ENCODE measurements around the gene ZNF124. TPM values are rescaled to one million over a fixed set of nuclear protein-coding genes. Genes with fewer than 3 reads are reported as not detected.

The ZNF124 gene
- total RNA-seq, 1 experiment from 2014 or later: 47.5 TPM

DNA sequence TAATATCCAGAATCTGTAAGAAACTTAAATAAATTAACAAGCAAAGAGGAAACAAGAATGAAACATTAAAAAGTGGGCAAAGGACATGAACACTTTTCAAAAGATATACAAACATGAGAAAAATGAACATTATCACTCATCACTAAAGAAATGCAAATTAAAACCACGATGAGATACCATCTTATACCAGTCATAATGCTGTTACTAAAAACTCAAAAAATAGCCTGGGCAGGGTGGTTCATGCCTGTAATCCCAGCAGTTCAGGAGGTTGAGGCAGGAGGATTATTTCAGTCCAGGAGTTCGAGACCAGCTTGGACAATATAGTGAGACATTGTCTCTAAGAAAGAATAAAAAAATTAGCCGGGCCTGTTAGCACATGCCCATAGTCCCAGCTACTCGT lies 6.1 kb downstream of the ZNF124 start:
- CTCF ChIA-PET: no interaction called here
- DNase-seq: no peak
- intact Hi-C loops (cut with micrococcal nuclease; ENCODE audit: unreplicated experiment): no loop called here
- peaks cover 43% of the 10 kb centered on the region for H3K9me3 ChIP-seq
- peaks cover 51% of the 10 kb centered on the region for H3K36me3 Mint-ChIP-seq (ENCODE audit: insufficient read depth, unreplicated experiment)
- no peak overlapping the region for H3K27ac Mint-ChIP-seq (ENCODE audit: unreplicated experiment)
- no peak overlapping the region for H3K4me3 ChIP-seq (ENCODE audit: low read depth, low read length)
- H3K36me3 ChIP-seq (ENCODE audit: control insufficient read depth, insufficient read depth, low read length): peaks cover 2% of the 10 kb centered on the region
- BruUV-seq (replicated peaks): no TSS peak
- TF ChIP-seq, protein P1, sequence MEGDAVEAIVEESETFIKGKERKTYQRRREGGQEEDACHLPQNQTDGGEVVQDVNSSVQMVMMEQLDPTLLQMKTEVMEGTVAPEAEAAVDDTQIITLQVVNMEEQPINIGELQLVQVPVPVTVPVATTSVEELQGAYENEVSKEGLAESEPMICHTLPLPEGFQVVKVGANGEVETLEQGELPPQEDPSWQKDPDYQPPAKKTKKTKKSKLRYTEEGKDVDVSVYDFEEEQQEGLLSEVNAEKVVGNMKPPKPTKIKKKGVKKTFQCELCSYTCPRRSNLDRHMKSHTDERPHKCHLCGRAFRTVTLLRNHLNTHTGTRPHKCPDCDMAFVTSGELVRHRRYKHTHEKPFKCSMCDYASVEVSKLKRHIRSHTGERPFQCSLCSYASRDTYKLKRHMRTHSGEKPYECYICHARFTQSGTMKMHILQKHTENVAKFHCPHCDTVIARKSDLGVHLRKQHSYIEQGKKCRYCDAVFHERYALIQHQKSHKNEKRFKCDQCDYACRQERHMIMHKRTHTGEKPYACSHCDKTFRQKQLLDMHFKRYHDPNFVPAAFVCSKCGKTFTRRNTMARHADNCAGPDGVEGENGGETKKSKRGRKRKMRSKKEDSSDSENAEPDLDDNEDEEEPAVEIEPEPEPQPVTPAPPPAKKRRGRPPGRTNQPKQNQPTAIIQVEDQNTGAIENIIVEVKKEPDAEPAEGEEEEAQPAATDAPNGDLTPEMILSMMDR (IDR thresholded peaks at IDR 0.05; ENCODE audit: insufficient read depth in 1 of 2, low read depth in 1 of 2, low read length in 1 of 2, severe bottlenecking in 1 of 2, unreplicated experiment in 1 of 2): no peak
- H3K27me3 Mint-ChIP-seq (ENCODE audit: insufficient read depth, unreplicated experiment): no peaks in the 10 kb centered on the region
- H3K9me3 Mint-ChIP-seq (ENCODE audit: unreplicated experiment): peaks cover 57% of the 10 kb centered on the region
- H3K4me1 Mint-ChIP-seq (ENCODE audit: low read depth, unreplicated experiment): peaks cover 6% of the 10 kb centered on the region
- no peaks in the 10 kb centered on the region for H3K27me3 ChIP-seq (replicated peaks; ENCODE audit: control insufficient read depth, insufficient read depth, low read length)
- H3K4me3 Mint-ChIP-seq (ENCODE audit: unreplicated experiment): no peak overlapping the region
- POLR2A ChIA-PET: no interaction called here
- H3K4me1 ChIP-seq: no peaks in the 10 kb centered on the region

DNA sequence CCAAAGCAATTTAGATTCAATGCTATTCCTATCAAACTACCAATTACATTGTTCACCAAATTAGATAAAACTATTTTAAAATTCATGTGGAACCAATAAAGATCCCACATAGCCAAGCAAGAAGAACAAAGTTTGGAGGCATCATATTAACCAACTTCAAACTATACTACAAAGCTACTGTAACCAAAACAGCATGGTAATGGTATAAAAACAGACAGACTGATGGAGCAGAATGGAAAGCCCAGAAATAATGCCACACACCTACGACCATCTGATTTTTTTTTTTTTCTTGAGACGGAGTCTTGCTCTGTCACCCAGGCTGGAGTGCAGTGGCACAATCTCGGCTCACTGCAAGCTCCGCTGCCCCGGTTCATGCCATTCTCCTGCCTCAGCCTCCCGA lies 7.1 kb downstream of the ZNF124 start:
- Histone ChIP-seq H3K4me3 (ENCODE audit: low read depth, low read length) (no peak overlapping the region), H3K4me1 (no peaks in the 10 kb centered on the region), H3K9me3 (peaks cover 43% of the 10 kb centered on the region), H3K27me3 (replicated peaks; ENCODE audit: control insufficient read depth, insufficient read depth, low read length) (no peaks in the 10 kb centered on the region), H3K36me3 (ENCODE audit: control insufficient read depth, insufficient read depth, low read length) (peaks cover 2% of the 10 kb centered on the region)
- no peaks in the 10 kb centered on the region for H3K27me3 Mint-ChIP-seq (ENCODE audit: insufficient read depth, unreplicated experiment)
- TF ChIP-seq, protein P1 (IDR thresholded peaks at IDR 0.05; ENCODE audit: insufficient read depth in 1 of 2, low read depth in 1 of 2, low read length in 1 of 2, severe bottlenecking in 1 of 2, unreplicated experiment in 1 of 2): no peak
- POLR2A ChIA-PET: no interaction called here
- BruUV-seq (replicated peaks): no TSS peak
- CTCF ChIA-PET: no interaction called here
- H3K27ac Mint-ChIP-seq (ENCODE audit: unreplicated experiment): no peak overlapping the region
- intact Hi-C loops (cut with micrococcal nuclease; ENCODE audit: unreplicated experiment): no loop called here
- no peaks in the 10 kb centered on the region for H3K4me1 Mint-ChIP-seq (ENCODE audit: low read depth, unreplicated experiment)
- H3K9me3 Mint-ChIP-seq (ENCODE audit: unreplicated experiment): peaks cover 58% of the 10 kb centered on the region
- DNase-seq: no peak
- H3K4me3 Mint-ChIP-seq (ENCODE audit: unreplicated experiment): no peak overlapping the region
- H3K36me3 Mint-ChIP-seq (ENCODE audit: insufficient read depth, unreplicated experiment): peaks cover 60% of the 10 kb centered on the region

DNA sequence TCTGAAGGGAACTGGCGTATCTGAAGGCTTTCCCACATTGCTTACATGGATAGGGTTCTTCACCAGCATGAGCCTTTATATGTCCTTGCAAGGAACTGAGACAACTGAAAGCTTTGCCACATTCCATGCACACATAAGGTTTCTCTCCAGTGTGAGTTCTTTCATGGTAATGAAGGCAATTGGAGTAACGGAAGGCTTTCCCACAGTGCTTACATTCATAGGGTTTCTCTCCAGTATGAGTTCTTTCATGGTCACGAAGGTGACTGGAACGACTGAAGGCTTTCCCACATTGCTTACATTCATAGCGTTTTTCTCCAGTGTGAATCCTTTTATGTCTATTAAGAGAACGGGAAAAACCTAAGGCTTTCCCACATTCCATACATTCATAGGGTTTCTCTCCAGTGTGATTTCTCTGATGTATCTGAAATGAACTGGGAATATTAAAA lies 15.0 kb downstream of the ZNF124 start:
- Mint-ChIP-seq H3K27me3 (ENCODE audit: insufficient read depth, unreplicated experiment) (no peaks in the 10 kb centered on the region), H3K27ac (ENCODE audit: unreplicated experiment) (no peak overlapping the region), H3K4me3 (ENCODE audit: unreplicated experiment) (no peak overlapping the region), H3K4me1 (ENCODE audit: low read depth, unreplicated experiment) (no peaks in the 10 kb centered on the region), H3K36me3 (ENCODE audit: insufficient read depth, unreplicated experiment) (peaks cover 82% of the 10 kb centered on the region), H3K9me3 (ENCODE audit: unreplicated experiment) (peaks cover 33% of the 10 kb centered on the region)
- H3K4me1 ChIP-seq: no peaks in the 10 kb centered on the region
- ChIA-PET CTCF (no interaction called here), POLR2A (no interaction called here)
- peaks cover 5% of the 10 kb centered on the region; the same call in 1 of the 2 replicates for H3K36me3 ChIP-seq (ENCODE audit: control insufficient read depth, insufficient read depth, low read length)
- no peak overlapping the region for H3K4me3 ChIP-seq (ENCODE audit: low read depth, low read length)
- no TSS peak for BruUV-seq (replicated peaks)
- H3K9me3 ChIP-seq: peaks cover 65% of the 10 kb centered on the region
- no peak for DNase-seq
- no peaks in the 10 kb centered on the region for H3K27me3 ChIP-seq (replicated peaks; ENCODE audit: control insufficient read depth, insufficient read depth, low read length)
- intact Hi-C loops (cut with micrococcal nuclease; ENCODE audit: unreplicated experiment): no loop called here
- TF ChIP-seq, protein P1 (IDR thresholded peaks at IDR 0.05; ENCODE audit: insufficient read depth in 1 of 2, low read depth in 1 of 2, low read length in 1 of 2, severe bottlenecking in 1 of 2, unreplicated experiment in 1 of 2): no peak
